ENCODE data around the gene PAXIP1.

- TF ChIP-seq CTCF (IDR thresholded peaks at IDR 0.05 in 2 of 3, conservative IDR thresholded peaks at IDR 0.05 in 1 of 3; ENCODE audit: control insufficient read depth in 2 of 3, extremely low read depth in 1 of 3, insufficient read depth in 1 of 3, low read depth in 3 of 3, low read length in 3 of 3) (no peak), JUND (IDR thresholded peaks at IDR 0.05; ENCODE audit: low read depth, low read length) (no peak), POLR2AphosphoS5 (IDR thresholded peaks at IDR 0.05; ENCODE audit: low read length) (no peak), EGR1 (IDR thresholded peaks at IDR 0.05; ENCODE audit: borderline replicate concordance in 1 of 2, low read depth in 2 of 2, low read length in 2 of 2) (no peak), EP300 (IDR thresholded peaks at IDR 0.05; ENCODE audit: borderline replicate concordance in 1 of 2, control insufficient read depth in 1 of 2, low read depth in 2 of 2, low read length in 2 of 2) (no peak), YY1 (IDR thresholded peaks at IDR 0.05; ENCODE audit: low read depth, low read length) (no peak), IKZF1 (conservative IDR thresholded peaks at IDR 0.05) (no peak), SMC3 (IDR thresholded peaks at IDR 0.05; ENCODE audit: borderline replicate concordance, low read length) (no peak), MAX (IDR thresholded peaks at IDR 0.05; ENCODE audit: low read depth, low read length) (no peak), HDAC2 (IDR thresholded peaks at IDR 0.05) (no peak), ATF3 (IDR thresholded peaks at IDR 0.05; ENCODE audit: borderline replicate concordance, extremely low read depth, low read depth, low read length) (no peak), MXI1 (IDR thresholded peaks at IDR 0.05; ENCODE audit: low read depth, low read length) (no peak), EZH2 (IDR thresholded peaks at IDR 0.05; ENCODE audit: borderline replicate concordance, control insufficient read depth, low read depth, low read length) (no peak), ZNF384 (IDR thresholded peaks at IDR 0.05; ENCODE audit: borderline replicate concordance, low read depth, low read length) (no peak)
These were observed 84.2 kb downstream of the PAXIP1 start for GRCh38 chr7:154918741-154919140.

Measured in GM12878 (cell line).